Endodermal cell (in vitro differentiated cells): ENCODE data around the gene ATOH8. TPM values are rescaled to one million over a fixed set of nuclear protein-coding genes. Genes with fewer than 3 reads are reported as not detected.

Experiments used
- DNase-seq: peaks from one replicate; pipeline ENCODE4 v3.0.0-alpha.2; 2017
- H3K27ac ChIP-seq: 2 replicates; pipeline ENCODE4 v1.5.1; 2013; ENCODE audit warnings: mild to moderate bottlenecking, low read depth, low read length, moderate library complexity
- H3K27me3 ChIP-seq: 2 replicates; pipeline ENCODE4 v1.6.1; 2013; ENCODE audit warnings: mild to moderate bottlenecking, low read length, moderate library complexity; ENCODE audit not compliant: insufficient read depth, control insufficient read depth, poor library complexity, severe bottlenecking
- H3K36me3 ChIP-seq: 2 replicates; pipeline ENCODE4 v1.7.0; 2013; ENCODE audit warnings: mild to moderate bottlenecking, low read length, moderate library complexity; ENCODE audit not compliant: control insufficient read depth, insufficient read depth
- H3K4me1 ChIP-seq: one replicate; pipeline ENCODE4 v1.7.0; 2013; ENCODE audit warnings: low read length; ENCODE audit not compliant: control insufficient read depth, insufficient read depth
- H3K4me3 ChIP-seq: 2 replicates; pipeline ENCODE4 v1.5.1; 2013; ENCODE audit warnings: mild to moderate bottlenecking, low read length, moderate library complexity
- H3K9ac ChIP-seq: 2 replicates; pipeline ENCODE4 v1.6.1; 2013; ENCODE audit warnings: mild to moderate bottlenecking, low read length, moderate library complexity; ENCODE audit not compliant: poor library complexity, severe bottlenecking; ENCODE audit errors: extremely low read depth
- H3K9me3 ChIP-seq: 2 replicates; pipeline ENCODE4 v1.6.1; 2013; ENCODE audit warnings: mild to moderate bottlenecking, low read length, moderate library complexity; ENCODE audit not compliant: control insufficient read depth
- H3K27ac Mint-ChIP-seq: 2 replicates; pipeline ENCODE4 v1.8.0; 2020; ENCODE audit warnings: mixed read lengths
- H3K27me3 Mint-ChIP-seq: 2 replicates; pipeline ENCODE4 v1.8.0; 2021; ENCODE audit warnings: mild to moderate bottlenecking, mixed read lengths; ENCODE audit not compliant: insufficient read depth
- H3K36me3 Mint-ChIP-seq: 2 replicates; pipeline ENCODE4 v1.8.0; 2020; ENCODE audit warnings: low read depth, mixed read lengths
- H3K4me1 Mint-ChIP-seq: 2 replicates; pipeline ENCODE4 v1.8.0; 2020; ENCODE audit warnings: mixed read lengths
- H3K4me3 Mint-ChIP-seq: 2 replicates; pipeline ENCODE4 v1.8.0; 2020; ENCODE audit warnings: mild to moderate bottlenecking, moderate library complexity, mixed read lengths
- H3K9me3 Mint-ChIP-seq: 2 replicates; pipeline ENCODE4 v1.8.0; 2020; ENCODE audit warnings: mild to moderate bottlenecking, mixed read lengths
- CTCF ChIP-seq: fragments of 200-600 bp; sonication (generic); conservative IDR thresholded peaks from 2 replicates; pipeline ENCODE4 v1.5.0; 2021; ENCODE audit warnings: antibody characterized with exemption, mild to moderate bottlenecking
- WGBS, 2 experiments: methylation state at CpG; one replicate each; pipeline versions ENCODE4 v1.1.5 to v1.1.7; 2013; ENCODE audit warnings: missing lambda C conversion rate in 2 of 2, mixed read lengths in 1 of 2; ENCODE audit not compliant: insufficient coverage in 1 of 2, insufficient read length in 1 of 2; 5-methylcytosine and 5-hydroxymethylcytosine counted together
- total RNA-seq, 2 donors: library from RNA; stranded (reverse); fragmentation: NEBNext Ultra II Directional in 1 of 2; extraction: Animal tissue kit (Norgen Biotek cat#: 25700) in 1 of 2; gene quantifications; 2 replicates in 1 of 2; 3 replicates in 1 of 2; pipeline ENCODE4 v1.2.1, GENCODE V29; 2021

Gene ATOH8
- total RNA-seq, 2 donors from 2014 or later, result 1.3 to 1.6 TPM

GRCh38 chr2:85772841-85773491 is 19.2 kb downstream of the ATOH8 start:
- Mint-ChIP-seq H3K27me3 (peaks cover 23% of the 10 kb centered on the region), H3K4me1 (peaks cover 12% of the 10 kb centered on the region), H3K9me3 (no peaks in the 10 kb centered on the region), H3K36me3 (no peaks in the 10 kb centered on the region), H3K27ac (no peak overlapping the region), H3K4me3 (no peak overlapping the region)
- H3K9me3 ChIP-seq, result no peaks in the 10 kb centered on the region
- no peak overlapping the region for H3K9ac ChIP-seq
- no peak overlapping the region for H3K4me3 ChIP-seq
- no peaks in the 10 kb centered on the region for H3K36me3 ChIP-seq
- H3K27me3 ChIP-seq, result no peaks in the 10 kb centered on the region
- no peak for DNase-seq
- no peak for TF ChIP-seq CTCF
- H3K27ac ChIP-seq, result peak overlapping the region; percentile 99
- 85 to 92% methylated on average over 11 to 16 of the region's 16 CpGs for WGBS, 2 experiments
- peaks cover 8% of the 10 kb centered on the region for H3K4me1 ChIP-seq

GRCh38 chr2:85773692-85774091 is 19.9 kb downstream of the ATOH8 start:
- H3K4me1 Mint-ChIP-seq, result peaks cover 9% of the 10 kb centered on the region
- Histone ChIP-seq H3K27me3 (no peaks in the 10 kb centered on the region), H3K4me3 (no peak overlapping the region), H3K9me3 (no peaks in the 10 kb centered on the region), H3K9ac (no peak overlapping the region), H3K36me3 (no peaks in the 10 kb centered on the region), H3K4me1 (peaks cover 5% of the 10 kb centered on the region), H3K27ac (peak overlapping the region; percentile 99)
- peaks cover 23% of the 10 kb centered on the region for H3K27me3 Mint-ChIP-seq
- H3K27ac Mint-ChIP-seq, result no peak overlapping the region
- TF ChIP-seq CTCF, result no peak
- WGBS, 2 experiments, result 90 to 93% methylated on average over 2 to 6 of the region's 6 CpGs
- H3K36me3 Mint-ChIP-seq, result no peaks in the 10 kb centered on the region
- no peaks in the 10 kb centered on the region for H3K9me3 Mint-ChIP-seq
- DNase-seq, result no peak
- no peak overlapping the region for H3K4me3 Mint-ChIP-seq

GRCh38 chr2:85774126-85774978 is 20.6 kb downstream of the ATOH8 start:
- 94 to 96% methylated on average over 4 to 9 of the region's 9 CpGs for WGBS, 2 experiments
- Histone ChIP-seq H3K27me3 (no peaks in the 10 kb centered on the region), H3K9ac (no peak overlapping the region), H3K4me1 (no peaks in the 10 kb centered on the region), H3K4me3 (no peak overlapping the region), H3K36me3 (no peaks in the 10 kb centered on the region), H3K9me3 (no peaks in the 10 kb centered on the region), H3K27ac (no peak overlapping the region)
- no peak for TF ChIP-seq CTCF
- Mint-ChIP-seq H3K27me3 (peaks cover 23% of the 10 kb centered on the region), H3K4me3 (no peak overlapping the region), H3K36me3 (no peaks in the 10 kb centered on the region), H3K27ac (no peak overlapping the region), H3K9me3 (no peaks in the 10 kb centered on the region), H3K4me1 (peaks cover 2% of the 10 kb centered on the region)
- no peak for DNase-seq
